LNCaP clone FGC (cell line): ENCODE results near the gene DOK1.

ENCODE experiments used
- DNase-seq: peaks from one replicate; pipeline ENCODE4 v3.0.0-alpha.2; 2011; ENCODE audit warnings: low read depth
- H3K4me3 ChIP-seq: 2 replicates; pipeline ENCODE4 v1.5.1; 2011; ENCODE audit warnings: mild to moderate bottlenecking, low read depth, low read length, control low read depth
- TF ChIP-seq, protein P1 (sequence below): IDR thresholded peaks from 2 replicates; pipeline ENCODE4 v1.5.1; 2012; ENCODE audit warnings: mild to moderate bottlenecking; ENCODE audit not compliant: control insufficient read depth, insufficient read depth; ENCODE audit errors: extremely low read depth

DOK1 gene

DNA sequence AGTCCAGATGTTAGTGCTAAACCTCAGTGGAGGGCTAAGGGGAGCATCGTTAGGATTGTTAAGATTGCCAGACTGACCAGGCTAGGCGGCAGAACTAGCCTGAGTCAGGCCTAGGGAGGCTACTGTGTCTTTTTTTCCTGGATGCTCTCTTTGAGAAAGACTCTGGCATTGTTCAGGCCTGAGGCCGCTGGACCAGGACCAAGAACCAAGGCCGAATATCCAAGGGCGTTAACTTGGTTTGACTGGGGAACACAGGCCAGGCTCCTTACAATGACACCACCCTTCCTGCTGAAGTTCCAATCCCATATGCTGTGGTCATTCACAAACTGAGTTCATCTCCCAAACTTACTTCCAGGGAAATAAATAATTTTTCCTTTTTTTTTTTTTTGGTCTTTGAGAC lies 14.2 kb upstream of the DOK1 start:
- H3K4me3 ChIP-seq, result no peak overlapping the region
- no peak for DNase-seq
- TF ChIP-seq, protein P1, sequence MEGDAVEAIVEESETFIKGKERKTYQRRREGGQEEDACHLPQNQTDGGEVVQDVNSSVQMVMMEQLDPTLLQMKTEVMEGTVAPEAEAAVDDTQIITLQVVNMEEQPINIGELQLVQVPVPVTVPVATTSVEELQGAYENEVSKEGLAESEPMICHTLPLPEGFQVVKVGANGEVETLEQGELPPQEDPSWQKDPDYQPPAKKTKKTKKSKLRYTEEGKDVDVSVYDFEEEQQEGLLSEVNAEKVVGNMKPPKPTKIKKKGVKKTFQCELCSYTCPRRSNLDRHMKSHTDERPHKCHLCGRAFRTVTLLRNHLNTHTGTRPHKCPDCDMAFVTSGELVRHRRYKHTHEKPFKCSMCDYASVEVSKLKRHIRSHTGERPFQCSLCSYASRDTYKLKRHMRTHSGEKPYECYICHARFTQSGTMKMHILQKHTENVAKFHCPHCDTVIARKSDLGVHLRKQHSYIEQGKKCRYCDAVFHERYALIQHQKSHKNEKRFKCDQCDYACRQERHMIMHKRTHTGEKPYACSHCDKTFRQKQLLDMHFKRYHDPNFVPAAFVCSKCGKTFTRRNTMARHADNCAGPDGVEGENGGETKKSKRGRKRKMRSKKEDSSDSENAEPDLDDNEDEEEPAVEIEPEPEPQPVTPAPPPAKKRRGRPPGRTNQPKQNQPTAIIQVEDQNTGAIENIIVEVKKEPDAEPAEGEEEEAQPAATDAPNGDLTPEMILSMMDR, result no peak

DNA sequence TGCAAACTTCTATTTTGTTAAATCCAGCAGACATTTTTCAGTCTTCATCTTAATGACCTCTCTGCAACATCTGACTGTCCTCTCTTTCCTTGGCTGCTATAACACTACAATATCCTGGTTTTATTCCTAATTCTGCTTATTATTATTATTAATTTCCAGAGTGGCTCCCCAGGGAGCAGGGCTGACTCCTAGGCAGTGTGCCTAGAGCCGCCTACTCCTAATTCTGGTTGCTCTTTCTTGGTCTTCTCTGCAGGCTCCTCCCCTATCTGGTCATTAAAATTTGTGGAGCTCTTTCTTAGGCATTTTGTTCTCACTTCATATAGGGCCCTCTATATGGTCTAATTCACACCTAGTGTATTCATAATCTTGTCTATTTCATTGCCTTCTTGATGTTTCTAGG lies 11.5 kb upstream of the DOK1 start:
- H3K4me3 ChIP-seq, result no peak overlapping the region
- TF ChIP-seq, protein P1, result no peak
- no peak for DNase-seq

DNA sequence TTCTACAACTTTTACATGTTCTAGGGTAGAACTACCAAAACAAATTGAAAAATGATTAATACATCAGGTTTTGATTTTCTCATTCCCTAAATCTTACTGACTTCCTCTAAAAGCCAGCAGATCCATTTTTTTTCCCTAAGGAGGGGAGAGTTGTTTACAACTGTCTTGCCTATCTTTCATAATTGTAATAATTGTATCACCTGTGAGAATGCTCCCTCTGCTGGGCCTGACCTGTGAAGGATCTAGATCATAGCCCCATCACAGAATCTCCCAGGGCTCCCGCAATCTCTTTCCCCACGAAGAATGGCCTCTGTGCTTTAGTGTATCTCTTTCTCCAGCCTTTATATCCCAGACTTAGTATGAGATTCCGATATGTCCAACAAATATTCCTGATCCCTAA lies 9.9 kb upstream of the DOK1 start:
- no peak for DNase-seq
- TF ChIP-seq, protein P1, result 0 out of 2 replicates have a peak, but pooled peaks have one; percentile 20

GRCh38 chr2:74546004-74546403 lies 8.5 kb upstream of the DOK1 start:
- H3K4me3 ChIP-seq, result no peak overlapping the region
- TF ChIP-seq, protein P1, result no peak
- no peak for DNase-seq

More for the DNA sequence above, 9.9 kb upstream of the DOK1 start:
- H3K4me3 ChIP-seq, result no peak overlapping the region

GRCh38 chr2:74548285-74548899 lies 6.1 kb upstream of the DOK1 start:
- TF ChIP-seq, protein P1, result no peak
- peak overlapping the region; percentile 60 for H3K4me3 ChIP-seq
- DNase-seq, result no peak

GRCh38 chr2:74548900-74549826 lies 5.4 kb upstream of the DOK1 start:
- no peak for DNase-seq
- TF ChIP-seq, protein P1, result no peak
- H3K4me3 ChIP-seq, result peak overlapping the region; percentile 60
